ENCODE measurements around the gene HAUS7. TPM values are rescaled to one million over a fixed set of nuclear protein-coding genes. Genes with fewer than 3 reads are reported as not detected.

HAUS7 gene
- total RNA-seq, 1 experiment from 2014 or later = 59.9 TPM

GRCh38 chrX:153430796-153431195, 39.6 kb downstream of the HAUS7 start:
- Histone ChIP-seq H3K4me3 (ENCODE audit: low read depth in 2 of 2, low read length in 2 of 2) (no peak overlapping the region), H3K27me3 (ENCODE audit: control insufficient read depth, insufficient read depth, low read length) (no peaks in the 10 kb centered on the region), H3K9me3 (ENCODE audit: control insufficient read depth, insufficient read depth, low read depth, low read length) (no peaks in the 10 kb centered on the region), H3K27ac (ENCODE audit: low read length) (no peak overlapping the region), H3K36me3 (ENCODE audit: control insufficient read depth, insufficient read depth, low read length) (no peaks in the 10 kb centered on the region), H3K4me1 (ENCODE audit: control insufficient read depth, insufficient read depth, low read length) (no peaks in the 10 kb centered on the region)
- POLR2A ChIA-PET = no interaction called here
- TF ChIP-seq, protein P1, sequence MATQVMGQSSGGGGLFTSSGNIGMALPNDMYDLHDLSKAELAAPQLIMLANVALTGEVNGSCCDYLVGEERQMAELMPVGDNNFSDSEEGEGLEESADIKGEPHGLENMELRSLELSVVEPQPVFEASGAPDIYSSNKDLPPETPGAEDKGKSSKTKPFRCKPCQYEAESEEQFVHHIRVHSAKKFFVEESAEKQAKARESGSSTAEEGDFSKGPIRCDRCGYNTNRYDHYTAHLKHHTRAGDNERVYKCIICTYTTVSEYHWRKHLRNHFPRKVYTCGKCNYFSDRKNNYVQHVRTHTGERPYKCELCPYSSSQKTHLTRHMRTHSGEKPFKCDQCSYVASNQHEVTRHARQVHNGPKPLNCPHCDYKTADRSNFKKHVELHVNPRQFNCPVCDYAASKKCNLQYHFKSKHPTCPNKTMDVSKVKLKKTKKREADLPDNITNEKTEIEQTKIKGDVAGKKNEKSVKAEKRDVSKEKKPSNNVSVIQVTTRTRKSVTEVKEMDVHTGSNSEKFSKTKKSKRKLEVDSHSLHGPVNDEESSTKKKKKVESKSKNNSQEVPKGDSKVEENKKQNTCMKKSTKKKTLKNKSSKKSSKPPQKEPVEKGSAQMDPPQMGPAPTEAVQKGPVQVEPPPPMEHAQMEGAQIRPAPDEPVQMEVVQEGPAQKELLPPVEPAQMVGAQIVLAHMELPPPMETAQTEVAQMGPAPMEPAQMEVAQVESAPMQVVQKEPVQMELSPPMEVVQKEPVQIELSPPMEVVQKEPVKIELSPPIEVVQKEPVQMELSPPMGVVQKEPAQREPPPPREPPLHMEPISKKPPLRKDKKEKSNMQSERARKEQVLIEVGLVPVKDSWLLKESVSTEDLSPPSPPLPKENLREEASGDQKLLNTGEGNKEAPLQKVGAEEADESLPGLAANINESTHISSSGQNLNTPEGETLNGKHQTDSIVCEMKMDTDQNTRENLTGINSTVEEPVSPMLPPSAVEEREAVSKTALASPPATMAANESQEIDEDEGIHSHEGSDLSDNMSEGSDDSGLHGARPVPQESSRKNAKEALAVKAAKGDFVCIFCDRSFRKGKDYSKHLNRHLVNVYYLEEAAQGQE (IDR thresholded peaks at IDR 0.05; ENCODE audit: insufficient read depth in 1 of 2, low read depth in 2 of 2, low read length in 1 of 2) = no peak
- TF ChIP-seq POLR2AphosphoS5 (IDR thresholded peaks at IDR 0.05; ENCODE audit: low read depth, low read length) (no peak), TCF7L2 (IDR thresholded peaks at IDR 0.05; ENCODE audit: low read depth, low read length) (no peak), SIN3A (IDR thresholded peaks at IDR 0.05; ENCODE audit: borderline replicate concordance, insufficient read depth, low read depth, low read length) (no peak)
- TF ChIP-seq, protein P2, sequence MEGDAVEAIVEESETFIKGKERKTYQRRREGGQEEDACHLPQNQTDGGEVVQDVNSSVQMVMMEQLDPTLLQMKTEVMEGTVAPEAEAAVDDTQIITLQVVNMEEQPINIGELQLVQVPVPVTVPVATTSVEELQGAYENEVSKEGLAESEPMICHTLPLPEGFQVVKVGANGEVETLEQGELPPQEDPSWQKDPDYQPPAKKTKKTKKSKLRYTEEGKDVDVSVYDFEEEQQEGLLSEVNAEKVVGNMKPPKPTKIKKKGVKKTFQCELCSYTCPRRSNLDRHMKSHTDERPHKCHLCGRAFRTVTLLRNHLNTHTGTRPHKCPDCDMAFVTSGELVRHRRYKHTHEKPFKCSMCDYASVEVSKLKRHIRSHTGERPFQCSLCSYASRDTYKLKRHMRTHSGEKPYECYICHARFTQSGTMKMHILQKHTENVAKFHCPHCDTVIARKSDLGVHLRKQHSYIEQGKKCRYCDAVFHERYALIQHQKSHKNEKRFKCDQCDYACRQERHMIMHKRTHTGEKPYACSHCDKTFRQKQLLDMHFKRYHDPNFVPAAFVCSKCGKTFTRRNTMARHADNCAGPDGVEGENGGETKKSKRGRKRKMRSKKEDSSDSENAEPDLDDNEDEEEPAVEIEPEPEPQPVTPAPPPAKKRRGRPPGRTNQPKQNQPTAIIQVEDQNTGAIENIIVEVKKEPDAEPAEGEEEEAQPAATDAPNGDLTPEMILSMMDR (IDR thresholded peaks at IDR 0.05) = no peak
- BruUV-seq (replicated peaks) = no TSS peak
- no peak for ATAC-seq
- DNase-seq (ENCODE audit: low read depth, low spot score) = no peak
- in situ Hi-C loops (cut with HindIII; ENCODE audit: low pct_unique_long_range_greater_than_20kb, low sequenced_read_pairs) = no loop called here
- CTCF ChIA-PET = no interaction called here
- intact Hi-C loops (cut with micrococcal nuclease; ENCODE audit: unreplicated experiment) = loop anchor here (10.0 kb wide), 1 partner anchor 396 kb away; no protein-coding TSS in a partner anchor

GRCh38 chrX:153426204-153426603, 44.2 kb downstream of the HAUS7 start:
- DNase-seq (ENCODE audit: low read depth, low spot score) = no peak
- Histone ChIP-seq H3K27me3 (ENCODE audit: control insufficient read depth, insufficient read depth, low read length) (no peaks in the 10 kb centered on the region), H3K4me3 (ENCODE audit: low read depth in 2 of 2, low read length in 2 of 2) (no peak overlapping the region), H3K4me1 (ENCODE audit: control insufficient read depth, insufficient read depth, low read length) (no peaks in the 10 kb centered on the region), H3K9me3 (ENCODE audit: control insufficient read depth, insufficient read depth, low read depth, low read length) (no peaks in the 10 kb centered on the region), H3K27ac (ENCODE audit: low read length) (no peak overlapping the region), H3K36me3 (ENCODE audit: control insufficient read depth, insufficient read depth, low read length) (no peaks in the 10 kb centered on the region)
- no TSS peak for BruUV-seq (replicated peaks)
- in situ Hi-C loops (cut with HindIII; ENCODE audit: low pct_unique_long_range_greater_than_20kb, low sequenced_read_pairs) (no loop called here), intact Hi-C loops (cut with micrococcal nuclease; ENCODE audit: unreplicated experiment) (no loop called here)
- TF ChIP-seq POLR2AphosphoS5 (IDR thresholded peaks at IDR 0.05; ENCODE audit: low read depth, low read length) (no peak), TCF7L2 (IDR thresholded peaks at IDR 0.05; ENCODE audit: low read depth, low read length) (no peak), SIN3A (IDR thresholded peaks at IDR 0.05; ENCODE audit: borderline replicate concordance, insufficient read depth, low read depth, low read length) (no peak)
- TF ChIP-seq, protein P2 (IDR thresholded peaks at IDR 0.05) = no peak
- TF ChIP-seq, protein P1 (IDR thresholded peaks at IDR 0.05; ENCODE audit: insufficient read depth in 1 of 2, low read depth in 2 of 2, low read length in 1 of 2) = no peak
- no peak for ATAC-seq
- POLR2A ChIA-PET = no interaction called here
- CTCF ChIA-PET = no interaction called here
